GM15510 (cell line): ENCODE results near the gene SENP1.

Experiments
- POLR2A ChIP-seq: IDR thresholded peaks from 3 replicates; pipeline ENCODE4 v1.6.1; 2011; ENCODE audit warnings: borderline replicate concordance; ENCODE audit not compliant: insufficient read length; ENCODE audit errors: extremely low read depth

The SENP1 gene

DNA sequence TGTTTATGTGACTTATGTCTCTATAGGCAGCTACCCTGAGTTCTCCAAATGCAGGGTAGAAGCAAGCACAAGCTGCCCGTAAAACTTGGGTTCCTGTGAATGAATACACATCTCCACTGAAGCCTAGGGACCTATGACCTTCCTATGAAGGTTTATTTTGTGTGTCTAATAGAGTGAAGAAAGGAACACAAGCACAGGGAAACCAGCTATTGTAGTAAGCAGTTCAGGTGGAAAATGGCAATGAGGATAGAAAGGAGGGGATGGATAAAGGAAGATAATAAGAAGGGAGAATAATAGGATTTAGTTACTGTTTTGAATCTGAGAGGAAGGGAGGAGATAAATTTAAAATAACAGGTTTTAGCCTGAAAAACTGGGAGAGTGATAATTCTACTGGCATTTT lies 15.6 kb upstream of the SENP1 start:
- TF ChIP-seq POLR2A = no peak

DNA sequence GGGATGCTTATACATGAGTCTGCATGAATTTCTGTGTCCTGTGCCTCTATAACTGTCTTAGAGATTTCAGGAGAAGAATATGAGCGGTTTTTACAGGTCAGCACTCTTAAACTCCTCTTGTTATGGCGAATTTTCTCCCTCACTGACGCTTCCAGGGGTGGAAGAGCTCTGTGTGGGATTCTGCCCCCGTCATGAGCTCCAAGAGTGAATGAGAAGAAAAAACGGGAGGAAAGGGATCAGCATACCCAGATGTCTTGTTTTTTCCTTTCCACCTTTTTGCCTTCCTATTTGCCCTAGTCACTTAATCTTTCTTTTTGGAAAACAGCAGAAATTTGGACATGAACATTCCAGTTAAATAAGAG lies 13.9 kb upstream of the SENP1 start:
- no peak for TF ChIP-seq POLR2A

DNA sequence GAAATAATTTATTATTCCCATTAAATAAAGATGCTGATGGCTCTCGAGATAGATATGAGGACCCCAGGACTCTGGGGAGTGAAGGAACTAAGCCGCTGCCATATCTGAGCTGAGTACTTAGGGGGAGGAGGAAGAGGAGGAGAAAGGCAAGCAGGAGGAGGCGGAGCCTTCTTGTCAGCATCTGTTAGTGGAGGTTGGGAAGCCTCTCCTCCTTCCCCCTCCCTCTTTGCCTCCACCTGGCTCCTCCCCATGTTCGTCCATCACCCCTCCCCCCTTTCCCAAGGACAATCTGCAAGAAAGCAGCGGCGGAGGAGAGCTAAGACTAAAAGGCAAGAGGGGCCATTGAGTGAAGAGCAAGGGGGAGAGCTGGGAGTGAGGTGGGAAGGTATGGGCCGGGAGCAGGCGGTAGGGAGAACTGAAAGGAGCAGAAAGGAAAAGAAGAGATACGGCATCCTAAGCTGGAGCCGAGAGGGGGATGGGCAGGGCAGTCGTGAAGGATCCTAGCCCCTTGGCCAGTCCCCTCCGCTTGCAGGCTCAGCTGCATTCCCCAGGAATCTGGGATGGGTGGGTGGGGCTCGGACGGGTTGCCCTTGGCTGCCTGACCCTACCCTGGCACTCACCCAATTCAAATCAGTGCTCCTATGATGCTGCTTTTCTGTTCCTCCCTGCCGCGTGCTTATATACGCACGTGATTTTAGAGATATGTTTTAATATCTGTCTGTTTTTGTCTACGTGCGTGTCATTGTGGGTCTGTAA lies 13.4 kb upstream of the SENP1 start, which contains the start of gene PFKM:
Gene PFKM (plus strand): TSS at position 287 of the 756 bp plus-strand sequence. CDS start 3,411 bp downstream, outside the sequence.
- TF ChIP-seq POLR2A = peak; percentile 54

DNA sequence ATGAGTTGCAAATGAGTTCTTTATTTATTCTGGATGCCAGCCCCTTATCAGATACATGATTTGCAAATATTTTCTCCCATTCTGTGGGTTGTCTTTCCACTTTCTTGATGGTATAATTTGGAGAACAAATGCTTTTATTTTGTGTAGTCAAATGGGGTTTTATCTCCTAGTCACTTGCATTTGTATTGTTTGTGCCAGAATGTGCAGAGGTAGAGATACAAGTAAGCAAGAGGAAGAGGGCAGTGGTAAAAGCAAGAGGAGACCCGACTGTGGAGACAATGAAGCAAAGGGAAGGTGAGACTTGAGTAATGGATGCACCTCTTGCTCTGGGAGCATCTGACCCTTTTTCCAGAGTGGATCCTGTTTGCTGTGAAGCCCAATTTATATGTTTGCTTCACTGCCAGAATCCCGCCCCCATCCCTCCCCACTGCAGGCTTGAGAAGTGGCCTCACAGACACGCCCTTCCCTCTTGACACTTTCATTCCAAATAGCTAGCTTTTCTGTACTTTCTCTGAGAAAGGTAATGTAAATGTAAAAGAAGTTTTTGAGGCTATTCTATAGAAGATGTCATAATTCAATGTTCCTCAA lies 12.5 kb upstream of the SENP1 start:
- no peak for TF ChIP-seq POLR2A

DNA sequence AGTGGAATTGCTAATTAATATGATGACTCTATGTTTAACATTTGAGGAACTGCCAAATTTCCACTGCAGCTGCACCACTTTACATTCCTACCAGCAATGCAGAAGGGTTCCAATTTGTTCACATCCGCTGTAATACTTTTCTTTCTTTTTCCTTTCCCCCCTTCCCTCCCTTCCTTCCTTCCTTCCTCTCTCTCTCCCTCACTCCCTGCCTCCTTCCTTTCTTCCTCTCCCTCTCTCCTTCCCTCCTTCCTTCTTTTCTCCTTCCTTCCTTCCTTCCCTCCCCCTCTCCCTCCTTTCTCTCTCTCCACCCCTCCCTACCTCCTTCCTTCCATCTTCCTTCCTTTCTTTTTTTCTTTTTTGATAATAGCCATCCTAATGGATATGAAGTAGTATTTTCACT lies 10.1 kb upstream of the SENP1 start:
- TF ChIP-seq POLR2A = no peak

DNA sequence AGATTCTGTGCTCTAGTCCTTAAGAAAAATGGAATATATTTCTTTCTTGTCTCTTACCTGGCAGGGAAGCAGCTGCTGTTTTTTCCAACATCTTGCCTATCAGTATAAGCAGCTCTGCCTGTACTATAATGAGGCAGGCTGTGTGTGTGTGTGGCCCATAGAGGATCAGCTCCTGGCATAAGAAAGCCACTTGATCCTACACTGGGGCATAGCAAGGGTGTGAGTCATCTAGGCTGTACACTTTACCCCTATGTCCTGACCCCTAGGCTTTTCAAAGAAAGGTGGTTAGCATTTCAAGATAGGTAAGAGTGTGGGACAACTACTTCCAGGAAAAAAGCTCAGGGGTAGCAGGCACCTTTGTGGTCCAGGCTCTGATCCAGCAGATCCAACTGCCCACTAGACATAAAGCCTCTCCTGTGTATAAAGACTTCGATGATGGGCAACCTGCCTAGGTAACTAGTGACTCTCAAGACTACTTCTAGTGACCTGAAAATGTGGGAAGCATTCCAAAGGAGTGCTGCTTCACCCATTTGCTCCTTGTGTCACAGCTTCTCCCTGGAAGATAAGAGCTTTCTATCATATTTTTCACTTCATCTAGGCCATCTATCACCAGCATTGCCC lies 4.9 kb upstream of the SENP1 start:
- no peak for TF ChIP-seq POLR2A

DNA sequence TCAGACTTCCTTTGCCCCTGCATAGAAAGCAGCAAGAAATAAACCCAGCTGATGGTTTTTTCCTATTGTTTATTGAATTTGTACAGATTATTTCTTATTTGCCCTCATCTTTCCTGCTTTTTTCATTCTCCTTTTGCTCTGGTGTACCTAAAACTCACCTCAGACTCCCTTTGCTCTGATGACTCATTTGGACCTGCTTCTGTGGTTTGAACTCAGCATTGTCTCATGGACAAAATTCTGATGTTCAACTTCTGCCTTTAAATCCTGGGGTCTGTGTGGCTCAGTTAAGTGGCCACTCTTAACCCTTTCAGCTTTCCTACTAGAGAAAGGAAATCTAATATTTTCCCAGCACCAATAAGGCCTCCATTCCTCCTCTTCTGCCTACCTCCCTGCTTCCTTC lies 3.5 kb upstream of the SENP1 start:
- TF ChIP-seq POLR2A = no peak

DNA sequence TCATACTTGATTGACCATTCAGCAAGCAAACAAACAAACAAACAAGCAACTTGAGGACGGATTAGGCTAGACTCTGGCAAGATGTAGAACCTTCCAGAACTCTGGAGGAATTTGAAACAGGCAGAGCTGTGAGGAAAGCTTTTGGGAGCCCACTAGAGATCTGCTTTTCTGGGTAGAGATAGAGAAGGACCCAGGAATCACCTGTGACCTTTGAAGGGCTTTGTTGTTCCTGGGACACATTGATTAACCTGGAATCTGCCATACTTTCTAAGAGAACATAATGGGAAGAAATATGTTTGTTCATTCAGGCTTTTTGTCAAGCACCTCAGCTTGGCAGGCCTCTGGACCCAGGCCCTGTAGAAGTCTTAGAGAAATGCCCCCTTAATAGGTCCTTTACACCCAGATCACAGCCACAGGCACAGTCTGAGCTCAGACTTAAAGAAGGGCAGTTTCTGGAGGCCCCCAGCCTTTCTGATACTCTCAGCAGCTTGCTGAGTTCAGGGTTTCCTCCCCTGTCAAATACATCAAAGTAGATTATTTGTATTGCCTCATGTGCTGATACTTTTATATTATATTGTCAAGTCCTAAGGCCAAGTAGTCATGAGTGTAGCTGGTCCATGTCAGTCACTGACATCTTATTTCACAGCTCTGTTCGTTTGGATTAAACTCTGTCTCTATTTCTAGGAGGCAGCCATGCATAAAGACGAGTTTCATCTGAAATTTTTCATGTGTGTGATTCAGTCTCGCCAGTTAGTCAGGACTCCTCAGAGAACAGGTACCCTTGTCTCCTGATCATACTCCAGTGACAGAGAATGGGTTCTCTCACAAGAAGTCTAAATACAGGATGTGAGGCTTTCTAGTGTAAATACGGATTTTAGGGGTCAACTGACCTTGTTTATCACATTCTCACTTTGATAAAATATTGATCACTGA lies 1.1 kb upstream of the SENP1 start:
- no peak for TF ChIP-seq POLR2A

DNA sequence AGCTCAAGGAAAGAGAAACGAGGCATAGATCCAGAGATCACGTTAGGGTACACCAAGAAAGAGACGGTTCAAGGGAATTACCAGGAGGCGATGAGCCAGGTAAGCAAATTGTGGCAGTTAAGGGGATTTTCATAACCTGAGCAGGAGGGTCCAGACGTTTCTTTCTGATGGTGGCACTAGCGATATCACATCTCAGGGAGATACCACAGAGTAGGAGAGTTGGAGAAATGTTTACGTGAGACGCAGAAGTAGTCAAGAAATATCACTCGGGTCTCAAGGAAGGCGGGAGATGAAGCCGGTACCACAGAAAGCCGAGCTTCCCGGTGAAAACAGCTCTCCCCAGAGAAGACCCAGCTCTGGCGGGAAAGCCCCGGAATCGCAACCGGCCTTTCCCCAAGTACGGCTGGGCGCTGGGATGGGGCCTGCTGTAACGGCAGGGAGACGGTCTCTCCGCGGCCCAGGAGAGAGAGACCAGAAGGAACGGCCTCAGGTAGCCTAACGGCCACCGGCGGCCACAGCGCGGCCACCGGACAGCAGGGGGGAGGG lies 485 bp downstream of the SENP1 start:
- no peak for TF ChIP-seq POLR2A

DNA sequence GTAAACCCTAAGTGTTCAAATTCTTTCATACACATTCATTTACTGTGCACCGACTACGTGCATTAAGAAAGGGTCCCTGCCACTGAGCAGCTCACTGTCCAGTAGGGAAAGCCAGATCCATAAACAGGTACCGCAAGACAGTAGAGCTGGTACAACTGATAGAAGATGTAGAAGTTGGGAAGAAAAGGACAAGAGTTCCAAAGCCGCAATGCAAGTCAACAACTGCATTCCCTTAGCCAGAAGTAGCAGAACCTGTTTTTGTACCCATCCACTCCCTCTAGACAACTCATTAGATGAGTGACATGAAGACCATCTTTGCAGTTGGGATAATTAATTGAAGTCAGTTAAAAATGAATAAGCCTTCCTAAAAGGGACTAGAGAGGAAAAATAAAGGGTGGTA lies 1.3 kb downstream of the SENP1 start:
- no peak for TF ChIP-seq POLR2A

DNA sequence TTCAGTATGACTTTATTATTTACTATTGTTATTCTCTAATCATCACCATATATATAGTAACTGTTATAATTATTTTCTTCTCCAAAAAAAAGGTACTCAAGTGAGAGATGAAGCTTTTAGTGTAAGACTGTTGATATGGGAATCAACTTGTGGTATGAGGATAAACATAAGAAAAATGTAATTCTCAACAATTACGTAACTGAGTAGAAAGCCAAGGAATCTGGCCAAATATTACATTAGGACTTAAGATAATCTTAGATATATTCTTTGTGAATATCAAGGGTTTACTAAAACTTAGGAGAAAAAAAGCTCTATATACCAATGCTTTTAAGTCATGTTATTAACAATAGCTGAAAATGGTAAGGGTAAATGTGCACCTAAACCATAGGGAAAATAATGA lies 13.3 kb downstream of the SENP1 start:
- TF ChIP-seq POLR2A = no peak

DNA sequence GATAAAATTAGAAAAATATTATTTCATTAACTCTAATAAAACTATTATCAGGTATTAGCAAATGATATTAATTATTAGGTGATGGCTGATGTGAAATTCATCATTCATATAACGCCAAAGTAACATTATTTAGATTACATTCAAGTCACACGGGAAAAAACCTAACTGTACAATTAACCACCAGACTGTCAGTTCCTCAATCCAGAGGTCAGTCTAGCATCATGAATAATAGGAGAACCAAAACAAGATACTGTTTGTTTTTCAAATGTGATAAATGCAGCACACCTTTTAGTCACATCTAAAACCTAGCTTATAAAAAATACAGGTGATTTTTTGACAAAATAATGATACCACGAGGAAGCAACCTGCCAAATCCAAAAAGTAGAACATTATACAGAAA lies 19.6 kb downstream of the SENP1 start:
- TF ChIP-seq POLR2A = no peak

DNA sequence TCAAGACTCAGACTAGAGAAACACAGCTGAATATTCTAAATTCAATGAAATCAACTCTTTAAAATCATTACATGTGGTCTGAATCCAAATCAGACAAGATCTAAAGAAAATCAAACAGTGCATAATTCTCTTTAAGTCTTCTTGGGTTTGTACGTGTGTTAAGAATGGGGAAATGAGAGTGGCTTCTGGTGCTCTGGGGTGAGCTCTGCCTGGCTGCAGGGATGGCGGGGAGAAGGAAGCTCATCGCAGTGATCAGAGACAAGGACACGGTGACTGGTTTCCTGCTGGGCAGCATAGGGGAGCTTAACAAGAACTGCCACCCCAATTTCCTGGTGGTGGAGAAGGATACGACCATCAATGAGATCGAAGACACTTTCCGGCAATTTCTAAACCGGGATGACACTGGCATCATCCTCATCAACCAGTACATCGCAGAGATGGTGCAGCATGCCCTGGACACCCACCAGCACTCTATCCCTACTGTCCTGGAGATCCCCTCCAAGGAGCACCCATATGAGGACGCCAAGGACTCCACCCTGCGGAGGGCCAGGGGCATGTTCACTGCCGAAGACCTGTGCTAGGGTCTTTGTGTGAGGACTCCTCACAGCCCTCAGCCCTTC lies 20.9 kb downstream of the SENP1 start:
- TF ChIP-seq POLR2A = no peak

DNA sequence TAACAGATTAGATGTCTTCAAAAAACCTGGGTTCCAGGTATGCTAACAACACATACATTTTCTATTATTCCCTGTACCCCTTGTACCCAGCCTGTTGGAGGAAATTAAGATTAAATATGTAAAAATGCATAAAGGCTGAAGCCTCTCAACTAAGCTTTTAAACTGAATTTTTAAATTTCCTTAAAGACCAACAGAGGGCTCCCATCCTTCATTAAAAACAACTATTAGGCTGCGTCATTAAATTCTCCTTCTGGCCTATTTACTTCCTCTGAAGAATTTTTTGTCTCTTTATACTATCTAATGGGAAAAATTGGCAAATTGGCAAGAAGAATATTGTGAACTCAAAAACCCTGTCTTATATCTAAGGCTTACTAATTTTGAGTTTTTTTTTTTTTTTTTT lies 21.8 kb downstream of the SENP1 start:
- TF ChIP-seq POLR2A = no peak
